Transverse colon (tissue), 4 donors: Measurements from ENCODE around the gene RTL10.

Source experiments
- CTCF ChIP-seq, 5 experiments: fragments of 200-600 bp in 3 of 5; fragments of 450-650 bp in 2 of 5; sonication (generic) in 3 of 5; IDR thresholded peaks; 1 replicate in 2 of 5; 2 replicates in 3 of 5; pipeline ENCODE4 v1.5.1; 2016 to 2017; ENCODE audit warnings: antibody characterized with exemption in 5 of 5, inconsistent platforms in 3 of 5, mild to moderate bottlenecking in 2 of 5, moderate library complexity in 1 of 5
- EP300 ChIP-seq: sonication (generic); formaldehyde crosslinking; IDR thresholded peaks from one replicate; pipeline ENCODE4 v1.6.1; 2017; ENCODE audit warnings: antibody characterized with exemption, low read depth
- POLR2AphosphoS5 ChIP-seq, 3 donors: sonication (generic); formaldehyde crosslinking; IDR thresholded peaks; one replicate each; pipeline ENCODE4 v1.6.1; 2016; ENCODE audit warnings: antibody characterized with exemption in 3 of 3

GRCh38 chr22:19810381-19811201 lies 44.1 kb downstream of the RTL10 start:
- no peak for TF ChIP-seq CTCF (IDR thresholded peaks at IDR 0.05)
- no peak for TF ChIP-seq POLR2AphosphoS5 (IDR thresholded peaks at IDR 0.05)
- TF ChIP-seq EP300, result no peak
